Liver (tissue), 9 donors: ENCODE measurements around the gene FN1. TPM values are rescaled to one million over a fixed set of nuclear protein-coding genes. Genes with fewer than 3 reads are reported as not detected.

Experiments
- DNase-seq: peaks from one replicate; pipeline ENCODE4 v3.0.0-alpha.2; 2017; ENCODE audit warnings: low spot score
- H3K27ac ChIP-seq, 2 donors: one replicate each; pipeline ENCODE4 v1.7.0; 2013; ENCODE audit warnings: inconsistent platforms in 2 of 2, low read length in 2 of 2, control low read depth in 1 of 2, low read depth in 1 of 2, mild to moderate bottlenecking in 1 of 2
- H3K27me3 ChIP-seq, 4 donors: one replicate each; pipeline versions ENCODE4 v1.6.1 to v1.7.0; 2013; ENCODE audit warnings: low read length in 3 of 4, inconsistent platforms in 1 of 4, mild to moderate bottlenecking in 1 of 4, moderate library complexity in 1 of 4; ENCODE audit not compliant: control insufficient read depth in 4 of 4, insufficient read depth in 4 of 4
- H3K36me3 ChIP-seq, 4 donors: one replicate each; pipeline versions ENCODE4 v1.6.1 to v1.7.0; 2013; ENCODE audit warnings: low read length in 3 of 4, mild to moderate bottlenecking in 3 of 4, low read depth in 1 of 4, moderate library complexity in 1 of 4; ENCODE audit not compliant: control insufficient read depth in 4 of 4, insufficient read depth in 3 of 4
- H3K4me1 ChIP-seq, 4 donors: one replicate each; pipeline versions ENCODE4 v1.6.1 to v1.7.0; 2013; ENCODE audit warnings: low read length in 3 of 4, mild to moderate bottlenecking in 3 of 4, moderate library complexity in 1 of 4; ENCODE audit not compliant: control insufficient read depth in 4 of 4, insufficient read depth in 4 of 4
- H3K4me3 ChIP-seq, 3 donors: one replicate each; pipeline versions ENCODE4 v1.6.1 to v1.7.0; 2013; ENCODE audit warnings: low read length in 3 of 3, control low read depth in 1 of 3, low read depth in 1 of 3, mild to moderate bottlenecking in 1 of 3
- H3K9ac ChIP-seq, 2 donors: one replicate each; pipeline ENCODE4 v1.7.0; 2013; ENCODE audit warnings: low read length in 2 of 2, mild to moderate bottlenecking in 2 of 2, moderate library complexity in 2 of 2, control low read depth in 1 of 2, low read depth in 1 of 2
- H3K9me3 ChIP-seq, 4 donors: one replicate each; pipeline versions ENCODE4 v1.6.1 to v1.7.0; 2013; ENCODE audit warnings: low read length in 3 of 4; ENCODE audit not compliant: control insufficient read depth in 4 of 4
- EGR1 ChIP-seq, 2 donors: IDR thresholded peaks; 2 replicates each; pipeline ENCODE4 v1.6.1; 2016 to 2018; ENCODE audit warnings: antibody characterized with exemption in 2 of 2, low read depth in 2 of 2
- FOXA1 ChIP-seq: IDR thresholded peaks from 2 replicates; pipeline ENCODE4 v1.6.1; 2016; ENCODE audit warnings: antibody characterized with exemption
- FOXA2 ChIP-seq: IDR thresholded peaks from 2 replicates; pipeline ENCODE4 v1.6.1; 2016; ENCODE audit warnings: antibody characterized with exemption
- GABPA ChIP-seq, 2 donors: IDR thresholded peaks in 1 of 2; conservative IDR thresholded peaks in 1 of 2; 2 replicates each; pipeline ENCODE4 v1.6.1; 2016; ENCODE audit warnings: antibody characterized with exemption in 2 of 2, mild to moderate bottlenecking in 1 of 2, moderate library complexity in 1 of 2
- HNF4A ChIP-seq, 2 donors: conservative IDR thresholded peaks; 2 replicates each; pipeline ENCODE4 v1.6.1; 2016; ENCODE audit warnings: antibody characterized with exemption in 2 of 2, mild to moderate bottlenecking in 2 of 2
- HNF4G ChIP-seq: IDR thresholded peaks from 2 replicates; pipeline ENCODE4 v1.6.1; 2016; ENCODE audit warnings: antibody characterized with exemption
- JUND ChIP-seq, 2 donors: IDR thresholded peaks; 2 replicates each; pipeline ENCODE4 v1.6.1; 2016; ENCODE audit warnings: antibody characterized with exemption in 2 of 2
- NR2F2 ChIP-seq: IDR thresholded peaks from 2 replicates; pipeline ENCODE4 v1.6.1; 2016; ENCODE audit warnings: antibody characterized with exemption
- RAD21 ChIP-seq, 2 donors: IDR thresholded peaks; 2 replicates each; pipeline ENCODE4 v1.6.1; 2016; ENCODE audit warnings: antibody characterized with exemption in 2 of 2, mild to moderate bottlenecking in 2 of 2
- RXRA ChIP-seq, 2 donors: IDR thresholded peaks; 2 replicates each; pipeline ENCODE4 v1.6.1; 2017 to 2018; ENCODE audit warnings: antibody characterized with exemption in 2 of 2, mild to moderate bottlenecking in 1 of 2
- SP1 ChIP-seq: IDR thresholded peaks from 2 replicates; pipeline ENCODE4 v1.6.1; 2018; ENCODE audit warnings: antibody characterized with exemption, mild to moderate bottlenecking
- TAF1 ChIP-seq: conservative IDR thresholded peaks from 2 replicates; pipeline ENCODE4 v1.6.1; 2016; ENCODE audit warnings: antibody characterized with exemption, mild to moderate bottlenecking
- YY1 ChIP-seq: IDR thresholded peaks from 2 replicates; pipeline ENCODE4 v1.6.1; 2016; ENCODE audit warnings: antibody characterized with exemption, mild to moderate bottlenecking
- WGBS: extraction: QIAGEN DNeasy Blood & Tissue Kit; methylation state at CpG from one replicate; pipeline ENCODE4 v1.1.7; 2013; 5-methylcytosine and 5-hydroxymethylcytosine counted together
- polyA plus RNA-seq, 2 donors: library from polyadenylated mRNA; stranded (reverse) in 1 of 2; unstranded in 1 of 2; fragments of 200-250 nt in 1 of 2; fragments of >200 nt in 1 of 2; fragmentation: Nextera tagmentation in 1 of 2; extraction: Ambion mirVana in 1 of 2; gene quantifications; one replicate each; pipeline versions ENCODE4 v1.2.1 to v1.2.3, GENCODE V29; 2013 to 2015
- total RNA-seq, 2 donors: library from RNA; depleted of rRNA; stranded (reverse); fragments of >200 nt; gene quantifications; one replicate each; pipeline ENCODE4 v1.2.3, GENCODE V29; 2014
- TF ChIP-seq, protein P1 (sequence below): IDR thresholded peaks from 2 replicates; pipeline ENCODE4 v1.6.1; 2016; ENCODE audit warnings: antibody characterized with exemption
- TF ChIP-seq, protein P2 (sequence below): IDR thresholded peaks from 2 replicates; pipeline ENCODE4 v1.6.1; 2016; ENCODE audit warnings: antibody characterized with exemption, mild to moderate bottlenecking
- TF ChIP-seq, protein P3 (sequence below): IDR thresholded peaks from 2 replicates; pipeline ENCODE4 v1.6.1; 2016; ENCODE audit warnings: antibody characterized with exemption
- TF ChIP-seq, protein P4 (sequence below): IDR thresholded peaks from 2 replicates; pipeline ENCODE4 v1.6.1; 2016; ENCODE audit warnings: antibody characterized with exemption
- TF ChIP-seq, protein P5 (sequence below): fragments of 150-350 bp; IDR thresholded peaks from 2 replicates; pipeline ENCODE4 v1.5.1; 2017; ENCODE audit warnings: improper control_type of control experiment, low read depth, low read length; ENCODE audit not compliant: missing input control
- donor health status: healthy.
- donor health status: healthy.
- donor health status: healthy.
- donor health status: healthy.
- donor health status: healthy.

The FN1 gene
- total and polyA plus RNA-seq, 4 donors, result 545 to 1,402 (median 837) TPM

DNA sequence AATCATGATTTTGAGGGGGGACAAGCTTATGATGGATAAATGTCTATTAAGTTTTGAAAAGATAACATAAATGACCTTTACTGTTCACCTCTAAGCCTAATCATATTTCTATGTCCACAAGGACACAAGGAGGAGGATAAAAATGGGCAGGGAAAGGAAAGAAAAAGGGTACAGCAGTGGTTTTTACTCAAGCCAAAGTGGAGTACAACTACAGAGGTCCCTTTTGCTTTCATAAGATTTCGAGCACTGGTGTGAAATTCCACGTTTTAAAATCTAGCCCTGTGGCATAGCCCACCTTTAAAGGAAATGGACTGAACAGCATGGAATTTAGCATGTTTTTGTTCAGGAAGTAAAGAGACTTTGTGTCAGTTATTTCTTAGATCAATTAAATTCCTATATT lies 19.2 kb downstream of the FN1 start:
- no peak for DNase-seq
- TF ChIP-seq EGR1 (IDR thresholded peaks at IDR 0.05; ENCODE audit: low read depth in 2 of 2), result no peak
- no peaks in the 10 kb centered on the region for H3K27me3 ChIP-seq
- H3K27ac ChIP-seq, result peak overlapping the region; percentile 75
- no peaks in the 10 kb centered on the region for H3K9me3 ChIP-seq
- H3K4me1 ChIP-seq, result peaks cover 8 to 73% (median 60%) of the 10 kb centered on the region in 4 donors
- WGBS, result 35% methylated on average over 2 of the region's 2 CpGs
- H3K4me3 ChIP-seq, result no peak overlapping the region
- H3K9ac ChIP-seq, result peak overlapping the region; percentile 36 to 78
- peaks cover 0 to 31% (median 18%) of the 10 kb centered on the region in 4 donors for H3K36me3 ChIP-seq

DNA sequence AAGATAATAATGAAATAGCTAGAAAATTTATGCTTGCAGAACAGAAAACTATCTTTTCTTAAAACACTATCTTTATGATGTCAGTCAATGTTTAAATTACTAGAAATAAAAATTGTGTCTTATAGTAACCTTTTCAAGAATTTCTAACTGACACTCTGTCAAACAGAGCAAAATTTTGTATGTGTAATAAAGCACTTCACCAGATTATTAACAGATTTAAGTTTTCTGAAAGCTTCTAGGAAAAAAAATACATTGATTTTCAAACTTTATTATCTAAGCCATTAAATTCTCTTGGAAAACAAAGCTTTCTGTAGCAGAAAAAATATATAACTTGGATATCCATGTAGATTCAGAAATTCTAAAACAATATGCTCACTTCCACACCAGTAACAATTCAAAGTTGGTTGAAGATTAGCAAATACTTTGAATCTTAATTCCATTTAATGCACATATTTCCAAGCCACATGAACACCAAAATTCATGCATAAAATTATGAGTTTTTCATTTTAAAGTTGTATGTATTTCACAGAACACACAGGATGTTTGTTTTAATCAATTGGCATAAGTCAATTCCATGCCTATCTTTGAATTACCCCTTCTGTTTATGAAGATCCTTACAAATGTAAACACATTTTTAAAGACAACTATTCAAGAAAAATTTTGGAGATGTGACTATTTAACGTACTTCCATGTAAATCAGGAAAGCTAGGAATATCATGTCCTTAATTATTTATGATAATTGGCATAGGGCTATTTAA lies 19.9 kb downstream of the FN1 start:
- 43% methylated on average over 1 of the region's 1 CpG for WGBS
- H3K9me3 ChIP-seq, result no peaks in the 10 kb centered on the region
- no peak overlapping the region for H3K4me3 ChIP-seq
- H3K27ac ChIP-seq, result peak overlapping the region in 1 of 2 donors; percentile 75
- DNase-seq, result no peak
- TF ChIP-seq TAF1, result no peak
- H3K36me3 ChIP-seq, result peaks cover 0 to 29% (median 17%) of the 10 kb centered on the region in 4 donors
- no peak overlapping the region for H3K9ac ChIP-seq
- H3K4me1 ChIP-seq, result peaks cover 8 to 66% (median 54%) of the 10 kb centered on the region in 4 donors
- no peaks in the 10 kb centered on the region for H3K27me3 ChIP-seq

DNA sequence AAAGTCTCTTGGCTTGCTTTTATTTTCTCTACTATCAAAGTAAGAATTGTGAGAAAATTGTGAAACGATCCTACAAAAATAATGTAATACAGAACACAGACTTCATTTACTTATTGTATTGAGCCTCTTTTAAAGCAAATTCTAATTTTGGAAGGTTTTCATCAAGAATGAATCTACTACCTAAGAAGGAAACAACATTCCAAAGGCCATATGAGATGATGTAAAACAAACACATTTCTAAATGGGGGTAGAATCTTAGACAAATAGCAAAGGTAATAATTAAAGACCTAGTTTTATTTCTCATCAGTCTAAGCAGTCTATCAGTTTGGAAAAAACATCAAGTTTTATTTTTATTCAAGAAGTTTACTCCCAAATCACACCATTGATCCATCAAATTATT lies 20.6 kb downstream of the FN1 start:
- DNase-seq, result no peak
- WGBS, result 40% methylated on average over 1 of the region's 1 CpG
- no peaks in the 10 kb centered on the region for H3K9me3 ChIP-seq
- peak overlapping the region in 1 of 2 donors; percentile 72 for H3K27ac ChIP-seq
- TF ChIP-seq TAF1, result no peak
- TF ChIP-seq, protein P1, sequence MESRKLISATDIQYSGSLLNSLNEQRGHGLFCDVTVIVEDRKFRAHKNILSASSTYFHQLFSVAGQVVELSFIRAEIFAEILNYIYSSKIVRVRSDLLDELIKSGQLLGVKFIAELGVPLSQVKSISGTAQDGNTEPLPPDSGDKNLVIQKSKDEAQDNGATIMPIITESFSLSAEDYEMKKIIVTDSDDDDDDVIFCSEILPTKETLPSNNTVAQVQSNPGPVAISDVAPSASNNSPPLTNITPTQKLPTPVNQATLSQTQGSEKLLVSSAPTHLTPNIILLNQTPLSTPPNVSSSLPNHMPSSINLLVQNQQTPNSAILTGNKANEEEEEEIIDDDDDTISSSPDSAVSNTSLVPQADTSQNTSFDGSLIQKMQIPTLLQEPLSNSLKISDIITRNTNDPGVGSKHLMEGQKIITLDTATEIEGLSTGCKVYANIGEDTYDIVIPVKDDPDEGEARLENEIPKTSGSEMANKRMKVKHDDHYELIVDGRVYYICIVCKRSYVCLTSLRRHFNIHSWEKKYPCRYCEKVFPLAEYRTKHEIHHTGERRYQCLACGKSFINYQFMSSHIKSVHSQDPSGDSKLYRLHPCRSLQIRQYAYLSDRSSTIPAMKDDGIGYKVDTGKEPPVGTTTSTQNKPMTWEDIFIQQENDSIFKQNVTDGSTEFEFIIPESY, result peak; percentile 52
- TF ChIP-seq NR2F2, result no peak
- no peak for TF ChIP-seq FOXA1
- TF ChIP-seq, protein P2, sequence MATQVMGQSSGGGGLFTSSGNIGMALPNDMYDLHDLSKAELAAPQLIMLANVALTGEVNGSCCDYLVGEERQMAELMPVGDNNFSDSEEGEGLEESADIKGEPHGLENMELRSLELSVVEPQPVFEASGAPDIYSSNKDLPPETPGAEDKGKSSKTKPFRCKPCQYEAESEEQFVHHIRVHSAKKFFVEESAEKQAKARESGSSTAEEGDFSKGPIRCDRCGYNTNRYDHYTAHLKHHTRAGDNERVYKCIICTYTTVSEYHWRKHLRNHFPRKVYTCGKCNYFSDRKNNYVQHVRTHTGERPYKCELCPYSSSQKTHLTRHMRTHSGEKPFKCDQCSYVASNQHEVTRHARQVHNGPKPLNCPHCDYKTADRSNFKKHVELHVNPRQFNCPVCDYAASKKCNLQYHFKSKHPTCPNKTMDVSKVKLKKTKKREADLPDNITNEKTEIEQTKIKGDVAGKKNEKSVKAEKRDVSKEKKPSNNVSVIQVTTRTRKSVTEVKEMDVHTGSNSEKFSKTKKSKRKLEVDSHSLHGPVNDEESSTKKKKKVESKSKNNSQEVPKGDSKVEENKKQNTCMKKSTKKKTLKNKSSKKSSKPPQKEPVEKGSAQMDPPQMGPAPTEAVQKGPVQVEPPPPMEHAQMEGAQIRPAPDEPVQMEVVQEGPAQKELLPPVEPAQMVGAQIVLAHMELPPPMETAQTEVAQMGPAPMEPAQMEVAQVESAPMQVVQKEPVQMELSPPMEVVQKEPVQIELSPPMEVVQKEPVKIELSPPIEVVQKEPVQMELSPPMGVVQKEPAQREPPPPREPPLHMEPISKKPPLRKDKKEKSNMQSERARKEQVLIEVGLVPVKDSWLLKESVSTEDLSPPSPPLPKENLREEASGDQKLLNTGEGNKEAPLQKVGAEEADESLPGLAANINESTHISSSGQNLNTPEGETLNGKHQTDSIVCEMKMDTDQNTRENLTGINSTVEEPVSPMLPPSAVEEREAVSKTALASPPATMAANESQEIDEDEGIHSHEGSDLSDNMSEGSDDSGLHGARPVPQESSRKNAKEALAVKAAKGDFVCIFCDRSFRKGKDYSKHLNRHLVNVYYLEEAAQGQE, result no peak
- TF ChIP-seq RXRA (IDR thresholded peaks at IDR 0.05), result peak; percentile 45 to 56
- TF ChIP-seq HNF4A (conservative IDR thresholded peaks at IDR 0.05), result peak; percentile 73 to 77
- TF ChIP-seq, protein P3, sequence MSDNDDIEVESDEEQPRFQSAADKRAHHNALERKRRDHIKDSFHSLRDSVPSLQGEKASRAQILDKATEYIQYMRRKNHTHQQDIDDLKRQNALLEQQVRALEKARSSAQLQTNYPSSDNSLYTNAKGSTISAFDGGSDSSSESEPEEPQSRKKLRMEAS, result peak; percentile 46
- peak in 1 of 2 donors; percentile 21 for TF ChIP-seq RAD21 (IDR thresholded peaks at IDR 0.05)
- TF ChIP-seq EGR1 (IDR thresholded peaks at IDR 0.05; ENCODE audit: low read depth in 2 of 2), result no peak
- no peak for TF ChIP-seq GABPA (IDR thresholded peaks at IDR 0.05 in 1 of 2, conservative IDR thresholded peaks at IDR 0.05 in 1 of 2)
- TF ChIP-seq JUND (IDR thresholded peaks at IDR 0.05), result peak; percentile 36 to 77
- TF ChIP-seq SP1, result peak; percentile 35
- no peak for TF ChIP-seq FOXA2
- TF ChIP-seq, protein P4, sequence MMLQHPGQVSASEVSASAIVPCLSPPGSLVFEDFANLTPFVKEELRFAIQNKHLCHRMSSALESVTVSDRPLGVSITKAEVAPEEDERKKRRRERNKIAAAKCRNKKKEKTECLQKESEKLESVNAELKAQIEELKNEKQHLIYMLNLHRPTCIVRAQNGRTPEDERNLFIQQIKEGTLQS, result peak; percentile 38
- TF ChIP-seq YY1, result peak; percentile 38
- peak; percentile 26 for TF ChIP-seq HNF4G
- TF ChIP-seq, protein P5, sequence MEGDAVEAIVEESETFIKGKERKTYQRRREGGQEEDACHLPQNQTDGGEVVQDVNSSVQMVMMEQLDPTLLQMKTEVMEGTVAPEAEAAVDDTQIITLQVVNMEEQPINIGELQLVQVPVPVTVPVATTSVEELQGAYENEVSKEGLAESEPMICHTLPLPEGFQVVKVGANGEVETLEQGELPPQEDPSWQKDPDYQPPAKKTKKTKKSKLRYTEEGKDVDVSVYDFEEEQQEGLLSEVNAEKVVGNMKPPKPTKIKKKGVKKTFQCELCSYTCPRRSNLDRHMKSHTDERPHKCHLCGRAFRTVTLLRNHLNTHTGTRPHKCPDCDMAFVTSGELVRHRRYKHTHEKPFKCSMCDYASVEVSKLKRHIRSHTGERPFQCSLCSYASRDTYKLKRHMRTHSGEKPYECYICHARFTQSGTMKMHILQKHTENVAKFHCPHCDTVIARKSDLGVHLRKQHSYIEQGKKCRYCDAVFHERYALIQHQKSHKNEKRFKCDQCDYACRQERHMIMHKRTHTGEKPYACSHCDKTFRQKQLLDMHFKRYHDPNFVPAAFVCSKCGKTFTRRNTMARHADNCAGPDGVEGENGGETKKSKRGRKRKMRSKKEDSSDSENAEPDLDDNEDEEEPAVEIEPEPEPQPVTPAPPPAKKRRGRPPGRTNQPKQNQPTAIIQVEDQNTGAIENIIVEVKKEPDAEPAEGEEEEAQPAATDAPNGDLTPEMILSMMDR, result no peak
- H3K9ac ChIP-seq, result peak overlapping the region in 1 of 2 donors; percentile 33
- peaks cover 8 to 59% (median 47%) of the 10 kb centered on the region in 4 donors for H3K4me1 ChIP-seq
- H3K27me3 ChIP-seq, result no peaks in the 10 kb centered on the region
- peaks cover 0 to 34% (median 17%) of the 10 kb centered on the region in 4 donors for H3K36me3 ChIP-seq
- H3K4me3 ChIP-seq, result no peak overlapping the region
